HPDE6-E6E7 (cell line): Measurements from ENCODE around the gene LCLAT1.
"Not testable (repeated sequence)": the region's sequence is repeated elsewhere in the genome, so short reads cannot be mapped to it uniquely, and the experiment has no call there.

Experiments
- DNase-seq: peaks from one replicate; pipeline ENCODE4 v3.0.0; 2011; ENCODE audit warnings: missing footprints; ENCODE audit errors: extremely low spot score

Gene LCLAT1

GRCh38 chr2:30643013-30643412 is 196.0 kb downstream of the LCLAT1 start:
- DNase-seq = not testable (repeated sequence)

- DNase-seq = no peak
These were observed 196.6 kb downstream of the LCLAT1 start for GRCh38 chr2:30643674-30644073.

GRCh38 chr2:30645081-30645744 is 198.2 kb downstream of the LCLAT1 start:
- no peak for DNase-seq

- DNase-seq = no peak
These were observed 198.7 kb downstream of the LCLAT1 start for GRCh38 chr2:30645745-30646119.

GRCh38 chr2:30647752-30648457 is 200.9 kb downstream of the LCLAT1 start:
- DNase-seq = no peak

GRCh38 chr2:30649278-30649677 is 202.2 kb downstream of the LCLAT1 start:
- no peak for DNase-seq

GRCh38 chr2:30649828-30650227 is 202.8 kb downstream of the LCLAT1 start:
- no peak for DNase-seq

- no peak for DNase-seq
These were observed 205.3 kb downstream of the LCLAT1 start for GRCh38 chr2:30652271-30652915.

- DNase-seq = no peak
These were observed 206.8 kb downstream of the LCLAT1 start for GRCh38 chr2:30653847-30654246.

- no peak for DNase-seq
These were observed 207.4 kb downstream of the LCLAT1 start for GRCh38 chr2:30654404-30654803.

GRCh38 chr2:30655211-30655610 is 208.2 kb downstream of the LCLAT1 start:
- no peak for DNase-seq

GRCh38 chr2:30655660-30656059 is 208.6 kb downstream of the LCLAT1 start:
- DNase-seq = no peak

- DNase-seq = no peak
These were observed 209.0 kb downstream of the LCLAT1 start for GRCh38 chr2:30656079-30656478.

- DNase-seq = no peak
These were observed 214.4 kb downstream of the LCLAT1 start for GRCh38 chr2:30661173-30662107.

GRCh38 chr2:30662268-30663131 is 215.5 kb downstream of the LCLAT1 start:
- no peak for DNase-seq

- no peak for DNase-seq
These were observed 216.3 kb downstream of the LCLAT1 start for GRCh38 chr2:30663321-30663720.

GRCh38 chr2:30663806-30664205 is 216.8 kb downstream of the LCLAT1 start:
- DNase-seq = no peak

GRCh38 chr2:30664761-30665358 is 217.8 kb downstream of the LCLAT1 start:
- peak; percentile 76 for DNase-seq

- no peak for DNase-seq
These were observed 218.8 kb downstream of the LCLAT1 start for GRCh38 chr2:30665761-30666265.

GRCh38 chr2:30666266-30666874 is 219.3 kb downstream of the LCLAT1 start:
- DNase-seq = no peak
